GM18511 (cell line): ENCODE measurements around the gene ZNF385D.
"Not testable (repeated sequence)": the region's sequence is repeated elsewhere in the genome, so short reads cannot be mapped to it uniquely, and the experiment has no call there.

Experiments
- ATAC-seq: cut with Tn5 transposase; IDR thresholded peaks from one replicate; pipeline ENCODE4 v1.9.1; 2021; ENCODE audit warnings: mild to moderate bottlenecking, moderate library complexity; ENCODE audit not compliant: unreplicated experiment

Gene ZNF385D

DNA sequence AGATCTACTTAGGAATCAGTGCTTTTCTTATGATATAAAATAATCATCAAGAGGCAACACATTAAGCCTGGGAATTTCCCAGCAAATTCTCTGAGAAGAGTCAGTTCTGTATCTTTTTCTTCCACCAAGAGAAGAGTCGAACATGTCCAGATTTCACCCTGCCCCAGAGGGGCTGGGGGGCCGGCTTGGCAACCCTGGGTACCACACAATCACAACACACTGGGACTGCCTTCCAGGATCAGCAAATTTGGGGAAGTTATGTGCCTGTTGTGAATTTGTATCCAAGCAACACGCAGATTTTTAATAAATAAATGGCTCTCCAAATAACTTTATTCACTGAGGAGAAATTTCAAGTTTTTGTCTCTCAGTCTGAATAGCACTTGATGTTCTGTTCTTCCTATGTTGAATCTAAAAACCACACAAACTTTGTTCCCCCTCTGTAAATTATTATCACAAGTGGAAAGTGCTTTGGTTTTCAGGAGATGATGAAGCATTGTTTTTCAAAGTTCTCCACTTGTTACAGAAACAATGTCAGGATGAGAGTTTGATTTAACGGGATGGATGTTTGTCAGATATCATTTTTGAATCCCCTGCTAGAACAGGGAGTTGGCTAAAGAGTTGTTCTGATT lies 357.2 kb downstream of the ZNF385D start:
- no peak for ATAC-seq

DNA sequence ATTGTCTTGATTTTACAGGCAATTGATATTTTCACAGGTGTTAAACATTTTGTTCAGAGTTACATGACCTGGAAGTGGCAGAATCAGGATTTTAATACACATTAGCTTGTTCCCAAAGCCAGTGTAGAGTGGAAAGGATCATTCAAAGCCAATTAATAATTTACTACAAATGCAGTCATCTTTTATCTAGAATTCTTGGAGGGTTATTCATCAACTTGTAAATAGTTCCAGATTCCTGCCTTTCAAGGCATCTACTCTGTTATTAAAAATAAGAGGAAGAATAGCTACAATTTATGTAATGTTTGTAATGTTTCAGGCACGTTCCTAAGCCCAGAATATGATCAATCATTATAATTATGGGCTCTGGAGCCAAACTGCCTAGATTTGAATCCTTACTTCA lies 358.5 kb downstream of the ZNF385D start:
- no peak for ATAC-seq

DNA sequence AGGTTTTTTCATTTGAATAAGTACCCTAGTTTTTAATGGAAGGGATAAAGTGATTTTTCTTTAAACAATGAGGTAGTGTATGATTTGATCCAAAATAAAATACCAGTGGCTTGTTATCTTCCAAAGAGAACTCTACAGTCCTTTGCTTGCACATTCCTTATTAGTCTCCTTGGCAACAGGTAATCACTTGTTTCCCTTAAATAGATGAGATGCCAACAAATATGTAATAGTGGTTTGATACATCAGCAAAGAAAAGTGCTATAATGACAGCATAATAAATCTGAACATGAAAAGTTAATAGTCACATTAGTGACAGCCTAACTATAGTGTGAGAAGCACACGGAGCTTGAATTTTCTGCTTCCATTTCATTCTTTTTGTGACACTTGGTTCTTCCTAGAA lies 360.2 kb downstream of the ZNF385D start:
- ATAC-seq = no peak

DNA sequence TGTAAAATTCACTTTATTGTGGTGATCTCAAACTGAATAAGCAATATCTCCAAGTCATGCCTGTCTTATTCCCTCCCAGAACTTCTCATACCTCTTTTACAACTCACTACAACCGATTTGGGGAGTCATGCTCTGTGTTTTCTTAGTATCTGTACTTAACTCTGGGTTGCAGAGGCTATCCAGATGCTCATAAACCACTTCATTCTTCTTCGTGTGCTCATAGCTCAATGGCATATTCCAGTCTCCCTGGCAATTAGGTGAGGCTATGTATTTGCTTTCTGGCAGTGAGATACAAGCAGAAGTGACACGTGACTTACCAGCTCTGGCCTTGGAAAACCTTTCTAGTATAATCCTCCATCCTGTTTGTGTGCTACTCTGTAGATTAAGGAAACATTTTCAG lies 360.9 kb downstream of the ZNF385D start:
- no peak for ATAC-seq

DNA sequence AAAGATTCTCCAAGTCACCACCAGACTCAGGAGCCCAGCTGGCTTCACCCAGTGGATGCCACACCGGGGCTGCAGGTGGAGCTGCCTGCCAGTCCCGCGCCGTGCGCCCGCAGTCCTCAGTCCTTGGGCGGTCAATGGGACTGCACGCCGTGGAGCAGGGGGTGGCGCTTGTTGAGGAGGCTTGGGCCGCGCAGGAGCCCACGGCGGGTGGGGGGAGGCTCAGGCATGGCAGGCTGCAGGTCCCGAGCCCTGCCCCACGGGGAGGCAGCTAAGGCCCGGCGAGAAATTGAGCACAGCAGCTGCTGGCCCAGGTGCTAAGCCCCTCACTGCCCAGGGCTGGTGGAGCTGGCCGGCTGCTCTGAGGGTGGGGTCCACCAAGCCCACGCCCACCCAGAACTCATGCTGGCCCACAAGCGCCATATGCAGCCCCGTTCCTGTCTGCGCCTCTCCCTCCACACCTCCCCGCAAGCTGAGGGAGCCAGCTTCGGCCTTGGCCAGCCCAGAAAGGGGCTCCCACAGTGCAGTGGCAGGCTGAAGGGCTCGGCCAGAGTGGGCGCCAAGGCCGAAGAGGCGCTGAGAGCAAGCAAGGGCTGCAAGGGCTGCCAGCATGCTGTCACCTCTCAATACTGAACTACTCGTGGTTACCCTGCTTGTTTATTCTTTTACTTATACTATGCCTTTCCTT lies 363.7 kb downstream of the ZNF385D start:
- not testable (repeated sequence) for ATAC-seq

DNA sequence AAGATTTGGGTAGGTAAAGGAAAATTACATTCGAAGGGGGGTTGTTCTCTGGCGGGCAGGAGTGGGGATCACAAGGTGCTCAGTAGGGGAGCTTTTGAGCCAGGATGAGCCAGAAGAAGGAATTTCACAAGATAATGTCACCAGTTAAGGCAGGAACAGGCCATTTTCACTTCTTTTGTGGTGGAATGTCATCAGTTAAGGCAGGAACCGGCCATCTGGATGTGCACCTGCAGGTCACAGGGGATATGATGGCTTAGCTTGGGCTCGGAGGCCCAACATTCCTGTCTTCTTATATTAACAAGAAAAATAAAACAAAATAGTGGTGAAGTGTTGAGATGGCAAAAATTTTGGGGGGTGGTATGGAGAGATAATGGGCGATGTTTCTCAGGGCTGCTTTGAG lies 373.0 kb downstream of the ZNF385D start:
- ATAC-seq = not testable (repeated sequence)

DNA sequence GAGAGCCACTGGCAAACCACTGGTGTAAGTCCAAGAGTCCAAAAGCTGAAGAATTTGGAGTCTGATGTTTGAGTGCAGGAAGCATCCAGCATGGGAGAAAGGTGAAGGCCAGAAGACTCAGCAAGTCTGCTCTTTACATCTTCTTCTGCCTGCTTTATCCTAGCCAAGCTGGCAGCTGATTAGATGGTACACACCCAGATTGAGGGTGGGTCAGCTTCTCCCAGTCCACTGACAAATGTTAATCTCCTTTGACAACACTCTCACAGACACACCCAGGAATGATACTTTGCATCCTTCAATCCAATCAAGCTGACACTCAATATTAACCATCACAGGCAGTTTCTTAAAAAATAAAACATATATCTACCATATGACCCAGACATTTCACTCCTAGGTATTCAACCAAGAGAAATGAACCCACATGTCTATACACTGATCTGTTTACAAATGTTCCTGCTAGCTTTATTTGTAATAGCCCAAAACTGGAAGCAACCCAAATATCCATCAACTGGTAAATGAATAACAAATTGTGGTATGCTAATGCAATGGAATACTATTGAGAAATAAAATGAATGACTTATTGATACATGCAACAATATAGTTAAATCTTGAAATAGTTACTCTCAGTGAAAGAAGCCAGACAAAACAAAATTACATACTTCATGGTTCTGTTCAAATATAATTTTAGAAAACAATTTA lies 373.8 kb downstream of the ZNF385D start:
- no peak for ATAC-seq

DNA sequence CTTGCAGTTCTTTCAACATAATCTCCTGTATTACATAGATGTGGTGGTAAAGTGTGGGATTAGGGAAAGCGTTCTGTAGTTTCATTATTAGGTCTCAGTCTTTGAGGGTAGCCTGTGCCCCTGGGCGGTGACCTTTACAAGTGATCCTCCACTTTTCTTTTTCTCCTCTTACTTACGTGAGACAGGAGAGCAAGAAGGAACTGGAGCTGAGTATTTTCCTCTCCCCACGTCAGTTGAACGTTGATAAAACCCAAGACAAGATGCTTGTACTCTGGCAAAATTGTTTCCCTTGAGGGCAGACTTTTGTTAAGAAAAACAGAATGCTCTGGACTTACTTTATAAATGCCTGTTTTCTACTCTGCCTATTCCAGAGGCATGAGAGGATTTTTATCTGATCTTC lies 378.7 kb downstream of the ZNF385D start:
- ATAC-seq = no peak
